Prostate gland (tissue), 2 donors: Measurements from ENCODE around the gene CDK8.

Experiments
- CTCF ChIP-seq, 4 experiments: fragments of 200-600 bp in 2 of 4; fragments of 450-650 bp in 2 of 4; sonication (generic) in 2 of 4; IDR thresholded peaks; 1 replicate in 3 of 4; 2 replicates in 1 of 4; pipeline ENCODE4 v1.5.1; 2016 to 2019; ENCODE audit warnings: antibody characterized with exemption in 4 of 4, mild to moderate bottlenecking in 2 of 4, moderate library complexity in 2 of 4
- POLR2AphosphoS5 ChIP-seq: sonication (generic); formaldehyde crosslinking; IDR thresholded peaks from one replicate; pipeline ENCODE4 v1.6.1; 2017; ENCODE audit warnings: antibody characterized with exemption

- TF ChIP-seq POLR2AphosphoS5, result no peak
- no peak for TF ChIP-seq CTCF (IDR thresholded peaks at IDR 0.05)
Observed at GRCh38 chr13:26255115-26255514, 1.2 kb downstream of the CDK8 start.
